Natural killer cell (primary cell): ENCODE data around the gene PATJ. TPM values are rescaled to one million over a fixed set of nuclear protein-coding genes. Genes with fewer than 3 reads are reported as not detected.

Source experiments
- ATAC-seq, 3 donors: fragments of 150-1000 bp in 2 of 3; fragments of 200-7000 bp in 1 of 3; cut with Tn5 transposase; 1 replicate in 1 of 3; 2 replicates in 2 of 3; pipeline ENCODE4 v1.10.0; 2021; ENCODE audit warnings: mild to moderate bottlenecking in 2 of 3, moderate library complexity in 2 of 3
- DNase-seq, 2 donors: peaks; one replicate each; pipeline versions ENCODE4 v3.0.0 to v3.0.0-alpha.2; 2013 to 2021; ENCODE audit warnings: mixed read lengths in 1 of 2
- H3K27ac ChIP-seq: one replicate; pipeline ENCODE4 v1.5.1; 2013; ENCODE audit warnings: mild to moderate bottlenecking, low read length
- H3K27me3 ChIP-seq: one replicate; pipeline ENCODE4 v1.6.1; 2013; ENCODE audit warnings: low read length; ENCODE audit not compliant: control insufficient read depth, insufficient read depth
- H3K36me3 ChIP-seq: one replicate; pipeline ENCODE4 v1.6.1; 2013; ENCODE audit warnings: low read length; ENCODE audit not compliant: control insufficient read depth, insufficient read depth
- H3K4me1 ChIP-seq: one replicate; pipeline ENCODE4 v1.6.1; 2013; ENCODE audit warnings: low read length; ENCODE audit not compliant: control insufficient read depth, insufficient read depth
- H3K4me3 ChIP-seq: one replicate; pipeline ENCODE4 v1.5.1; 2013; ENCODE audit warnings: low read length
- H3K9me3 ChIP-seq: one replicate; pipeline ENCODE4 v1.6.1; 2013; ENCODE audit warnings: low read length; ENCODE audit not compliant: control insufficient read depth, insufficient read depth
- H3K27ac Mint-ChIP-seq, 2 donors: one replicate each; pipeline ENCODE4 v1.8.0; 2022; ENCODE audit warnings: mild to moderate bottlenecking in 2 of 2, mixed read lengths in 2 of 2, moderate library complexity in 1 of 2
- H3K27me3 Mint-ChIP-seq, 2 donors: one replicate each; pipeline ENCODE4 v1.8.0; 2022; ENCODE audit warnings: low read depth in 2 of 2, mixed read lengths in 2 of 2
- H3K36me3 Mint-ChIP-seq: one replicate; pipeline ENCODE4 v1.8.0; 2022; ENCODE audit warnings: mixed read lengths
- H3K4me1 Mint-ChIP-seq, 2 donors: one replicate each; pipeline ENCODE4 v1.8.0; 2022; ENCODE audit warnings: mixed read lengths in 2 of 2
- H3K4me3 Mint-ChIP-seq: one replicate; pipeline ENCODE4 v1.8.0; 2022; ENCODE audit warnings: mild to moderate bottlenecking, moderate library complexity, mixed read lengths
- H3K9me3 Mint-ChIP-seq, 2 donors: one replicate each; pipeline ENCODE4 v1.8.0; 2022; ENCODE audit warnings: mixed read lengths in 2 of 2
- WGBS: methylation state at CpG from one replicate; pipeline ENCODE4 v1.1.7; 2013; ENCODE audit warnings: missing lambda C conversion rate; ENCODE audit not compliant: insufficient coverage; 5-methylcytosine and 5-hydroxymethylcytosine counted together
- intact Hi-C: fragments of 100-400 bp; cut with micrococcal nuclease; formaldehyde crosslinking; loops from one replicate; pipeline ENCODE4 v1.14.2; 2022
- total RNA-seq, 4 donors: library from RNA; stranded (reverse); fragments of 120-200 nt in 1 of 4; gene quantifications; one replicate each; pipeline versions ENCODE4 v1.2.3 to v1.2.4, GENCODE V29; 2013 to 2022
- TF ChIP-seq, protein P1 (sequence below): fragments of 200-600 bp; IDR thresholded peaks from one replicate; pipeline ENCODE4 v1.8.0; 2022; ENCODE audit warnings: antibody characterized with exemption

The PATJ gene
- total RNA-seq, 3 donors from 2014 or later (not counting 1 experiment from before 2014, with no cell fraction given), result 15.0 to 18.5 (median 16.7) TPM

DNA sequence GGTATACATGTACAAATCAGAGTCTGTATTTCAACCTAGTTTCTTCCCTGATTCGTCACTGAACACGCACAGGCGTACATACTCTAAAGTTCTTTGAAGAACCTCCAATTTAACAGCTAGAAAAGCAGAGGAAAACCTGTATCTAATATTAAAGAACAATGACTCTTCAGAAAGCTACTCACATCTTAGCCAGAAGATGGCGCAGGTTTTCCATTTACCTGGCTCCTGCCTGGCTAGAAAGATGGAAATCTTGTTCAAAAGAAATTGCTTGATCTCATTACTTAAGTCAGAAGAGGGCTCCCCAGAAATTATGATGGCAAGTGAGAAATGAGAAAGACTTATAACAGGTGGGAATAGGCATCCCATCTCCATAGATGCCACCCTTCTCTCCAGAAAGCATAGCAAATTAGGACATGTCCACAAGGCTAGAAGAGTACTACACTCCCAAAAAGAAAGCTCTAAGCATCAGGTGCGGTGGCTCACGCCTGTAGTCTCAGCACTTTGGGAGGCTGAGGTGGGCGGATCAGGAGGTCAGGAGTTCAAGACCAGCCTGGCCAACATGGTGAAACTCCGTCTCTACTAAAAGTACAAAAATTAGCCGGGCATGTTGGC, 433.4 kb downstream of the PATJ start:
- peak in 1 of 2 donors; percentile 72 for DNase-seq
- ATAC-seq, result no peak
- Histone ChIP-seq H3K4me3 (no peak overlapping the region), H3K9me3 (no peaks in the 10 kb centered on the region), H3K27me3 (no peaks in the 10 kb centered on the region), H3K36me3 (no peaks in the 10 kb centered on the region), H3K27ac (no peak overlapping the region), H3K4me1 (no peaks in the 10 kb centered on the region)
- Mint-ChIP-seq H3K9me3 (no peaks in the 10 kb centered on the region), H3K36me3 (no peaks in the 10 kb centered on the region), H3K4me3 (no peak overlapping the region), H3K27me3 (no peaks in the 10 kb centered on the region), H3K27ac (no peak overlapping the region), H3K4me1 (no peaks in the 10 kb centered on the region)
- TF ChIP-seq, protein P1, sequence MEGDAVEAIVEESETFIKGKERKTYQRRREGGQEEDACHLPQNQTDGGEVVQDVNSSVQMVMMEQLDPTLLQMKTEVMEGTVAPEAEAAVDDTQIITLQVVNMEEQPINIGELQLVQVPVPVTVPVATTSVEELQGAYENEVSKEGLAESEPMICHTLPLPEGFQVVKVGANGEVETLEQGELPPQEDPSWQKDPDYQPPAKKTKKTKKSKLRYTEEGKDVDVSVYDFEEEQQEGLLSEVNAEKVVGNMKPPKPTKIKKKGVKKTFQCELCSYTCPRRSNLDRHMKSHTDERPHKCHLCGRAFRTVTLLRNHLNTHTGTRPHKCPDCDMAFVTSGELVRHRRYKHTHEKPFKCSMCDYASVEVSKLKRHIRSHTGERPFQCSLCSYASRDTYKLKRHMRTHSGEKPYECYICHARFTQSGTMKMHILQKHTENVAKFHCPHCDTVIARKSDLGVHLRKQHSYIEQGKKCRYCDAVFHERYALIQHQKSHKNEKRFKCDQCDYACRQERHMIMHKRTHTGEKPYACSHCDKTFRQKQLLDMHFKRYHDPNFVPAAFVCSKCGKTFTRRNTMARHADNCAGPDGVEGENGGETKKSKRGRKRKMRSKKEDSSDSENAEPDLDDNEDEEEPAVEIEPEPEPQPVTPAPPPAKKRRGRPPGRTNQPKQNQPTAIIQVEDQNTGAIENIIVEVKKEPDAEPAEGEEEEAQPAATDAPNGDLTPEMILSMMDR, result peak; percentile 56
- intact Hi-C loops, result loop anchor here (1.0 kb wide), 1 partner anchor 232 kb away; no protein-coding TSS in a partner anchor
- WGBS, result 54% methylated on average over 9 of the region's 9 CpGs

DNA sequence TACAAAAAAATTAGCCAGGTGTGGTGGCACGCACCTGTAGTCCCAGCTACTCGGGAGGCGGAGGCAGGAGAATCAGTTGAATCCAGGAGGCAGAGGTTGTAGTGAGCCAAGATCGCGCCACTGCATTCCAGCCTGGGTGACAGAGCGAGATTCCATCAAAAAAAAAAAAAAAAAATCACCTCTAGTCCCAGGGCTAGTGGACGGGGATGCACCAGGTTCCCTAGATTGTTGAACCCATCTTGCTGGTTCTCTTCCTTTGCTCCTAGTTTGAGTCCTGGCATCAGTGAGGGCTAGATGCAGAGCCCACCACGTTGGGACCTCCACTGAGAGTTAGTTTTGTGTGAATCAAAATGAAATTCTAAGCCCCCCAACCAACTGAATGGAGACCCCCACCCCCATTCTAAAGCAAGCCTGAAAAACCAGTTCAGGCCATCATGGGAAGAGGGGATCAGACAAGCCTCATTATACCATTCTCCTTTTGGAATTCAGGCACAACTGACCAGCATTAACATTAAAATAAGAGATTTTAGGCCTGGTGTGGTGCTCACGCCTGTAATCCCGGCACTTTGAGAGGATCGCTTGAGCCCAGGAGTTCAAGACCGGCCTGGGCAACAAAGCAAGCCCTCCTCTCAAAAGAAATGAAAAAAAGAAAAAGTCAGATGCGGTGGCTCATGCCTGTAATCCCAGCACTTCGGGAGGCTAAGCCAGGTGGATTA, 434.5 kb downstream of the PATJ start:
- Mint-ChIP-seq H3K4me1 (no peaks in the 10 kb centered on the region), H3K27me3 (peaks cover 0 to under 1% of the 10 kb centered on the region in 2 donors), H3K9me3 (no peaks in the 10 kb centered on the region), H3K36me3 (no peaks in the 10 kb centered on the region), H3K27ac (no peak overlapping the region), H3K4me3 (no peak overlapping the region)
- TF ChIP-seq, protein P1, result no peak
- WGBS, result 87% methylated on average over 13 of the region's 14 CpGs
- no peak for DNase-seq
- intact Hi-C loops, result no loop called here
- Histone ChIP-seq H3K27ac (no peak overlapping the region), H3K4me1 (no peaks in the 10 kb centered on the region), H3K27me3 (no peaks in the 10 kb centered on the region), H3K9me3 (no peaks in the 10 kb centered on the region), H3K36me3 (no peaks in the 10 kb centered on the region), H3K4me3 (no peak overlapping the region)
- ATAC-seq, result no peak

DNA sequence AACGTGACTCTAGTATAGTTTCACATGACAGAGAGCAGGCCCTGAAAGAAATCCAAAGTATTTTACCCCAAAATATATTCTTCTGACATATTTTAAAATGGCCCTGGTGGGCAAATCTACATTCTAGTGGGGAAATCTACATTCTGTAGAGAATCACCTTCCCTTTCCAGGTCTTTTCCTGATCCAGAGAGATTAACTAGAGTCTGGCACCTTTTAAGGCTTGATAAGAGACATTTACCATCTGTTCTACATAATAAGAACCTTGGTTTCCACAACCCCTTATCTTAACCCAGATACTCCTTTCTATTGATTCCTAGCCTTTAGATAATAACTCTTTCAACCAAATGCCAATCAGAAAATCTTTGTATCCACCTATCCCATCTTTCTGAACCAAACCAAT, 435.3 kb downstream of the PATJ start:
- TF ChIP-seq, protein P1, result no peak
- intact Hi-C loops, result no loop called here
- Mint-ChIP-seq H3K9me3 (no peaks in the 10 kb centered on the region), H3K4me1 (no peaks in the 10 kb centered on the region), H3K36me3 (no peaks in the 10 kb centered on the region), H3K27ac (no peak overlapping the region), H3K4me3 (no peak overlapping the region), H3K27me3 (peaks cover 0 to 2% of the 10 kb centered on the region in 2 donors)
- no peaks in the 10 kb centered on the region for H3K36me3 ChIP-seq
- H3K4me1 ChIP-seq, result no peaks in the 10 kb centered on the region
- ATAC-seq (no peak), DNase-seq (no peak)
- no peaks in the 10 kb centered on the region for H3K9me3 ChIP-seq
- no peak overlapping the region for H3K4me3 ChIP-seq
- H3K27ac ChIP-seq, result no peak overlapping the region
- 67% methylated on average over 1 of the region's 1 CpG for WGBS
- H3K27me3 ChIP-seq, result no peaks in the 10 kb centered on the region
